D341Med (cell line): ENCODE measurements around the gene PCYT2.

Source experiments
- DNase-seq: peaks from one replicate; pipeline ENCODE4 v3.0.0; 2012; ENCODE audit warnings: low spot score

Gene PCYT2

DNA sequence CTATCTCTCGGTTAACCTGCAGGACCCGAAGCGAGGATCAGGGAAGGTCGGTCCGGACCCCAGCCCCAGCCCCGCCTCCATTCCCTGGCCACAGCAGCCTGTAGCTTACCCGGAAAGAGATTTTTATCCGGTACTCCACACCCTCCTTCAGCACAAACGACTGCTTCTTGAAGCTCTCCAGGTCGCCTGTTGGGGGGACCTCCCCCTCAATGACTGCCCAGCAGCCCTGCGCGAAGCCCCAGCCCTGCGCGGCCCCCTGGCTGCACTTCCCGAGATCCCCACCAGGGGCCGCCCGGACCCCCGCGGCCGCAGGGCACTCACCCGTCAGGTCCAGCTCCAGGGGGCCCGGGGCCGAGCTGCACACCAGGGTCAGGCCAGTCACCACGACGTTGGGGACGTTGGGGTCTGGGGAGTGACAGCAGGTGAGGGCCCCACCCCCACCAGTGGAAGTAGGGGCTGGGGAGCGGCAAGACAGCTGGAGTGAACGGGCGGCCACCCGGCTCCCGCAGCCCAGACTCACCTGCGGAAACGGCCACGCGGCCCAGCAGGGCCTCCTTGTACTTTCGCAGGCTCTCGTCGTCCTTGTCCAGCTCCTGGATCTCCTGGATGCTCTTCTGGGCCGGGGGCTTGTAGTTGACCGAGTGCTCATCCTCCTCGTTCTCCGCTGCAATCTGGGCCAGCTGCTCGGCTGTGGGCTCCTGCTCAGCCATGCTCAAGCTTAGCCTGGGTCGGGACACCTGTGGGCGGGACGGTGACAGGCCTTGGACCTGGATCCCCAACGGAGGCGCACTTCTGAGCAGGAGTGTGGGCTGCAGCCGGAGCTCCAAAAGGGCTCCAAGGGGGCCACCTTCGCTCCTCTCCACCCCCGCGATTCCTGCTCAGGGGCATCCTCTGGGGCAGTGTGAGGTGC lies 41.7 kb downstream of the PCYT2 start:
- DNase-seq: peak; percentile 91

GRCh38 chr17:81868674-81869220 lies 42.5 kb downstream of the PCYT2 start:
- DNase-seq: peak; percentile 57

GRCh38 chr17:81867991-81868673 lies 43.1 kb downstream of the PCYT2 start:
- DNase-seq: peak; percentile 40

DNA sequence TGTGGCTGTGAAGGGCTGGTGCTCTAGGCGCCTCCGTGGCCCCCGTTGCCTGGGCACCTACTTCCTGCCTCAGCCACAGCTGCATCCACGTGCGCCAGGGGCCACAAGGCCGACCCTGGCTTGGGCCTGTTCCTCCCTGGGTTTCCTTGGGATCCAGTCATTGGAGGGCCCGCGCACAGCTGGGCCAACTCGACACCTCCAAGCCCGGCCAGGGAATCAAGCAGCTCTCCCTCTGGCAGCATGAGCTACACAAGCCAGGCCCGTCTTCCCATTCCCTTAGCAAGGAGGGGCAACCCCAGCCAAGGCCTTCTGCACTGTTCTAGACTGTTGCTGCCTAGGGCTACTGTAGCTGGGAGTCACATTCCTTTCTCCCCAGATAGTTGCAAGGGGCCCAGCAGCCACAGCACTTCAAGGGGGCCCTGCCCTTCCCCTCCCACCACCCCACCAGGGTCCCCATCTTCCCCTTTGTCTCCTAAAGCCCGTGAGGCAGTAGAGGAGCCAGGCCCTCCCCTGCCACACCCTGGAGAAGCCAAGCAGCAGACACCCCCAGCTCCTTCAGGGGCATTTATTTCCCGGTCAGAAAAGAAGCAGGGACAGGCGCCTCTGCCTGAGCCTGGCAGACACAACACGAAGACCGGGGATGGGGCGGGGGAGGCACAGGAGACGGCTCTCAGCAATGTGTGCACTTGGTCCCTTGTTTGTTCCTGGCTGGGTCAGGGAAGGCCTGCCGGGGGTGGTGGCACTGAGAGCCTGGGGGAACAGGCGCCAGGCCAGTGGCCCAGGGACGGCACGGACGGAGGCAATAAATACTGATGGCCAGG lies 43.8 kb downstream of the PCYT2 start:
- DNase-seq: peak; percentile 46

DNA sequence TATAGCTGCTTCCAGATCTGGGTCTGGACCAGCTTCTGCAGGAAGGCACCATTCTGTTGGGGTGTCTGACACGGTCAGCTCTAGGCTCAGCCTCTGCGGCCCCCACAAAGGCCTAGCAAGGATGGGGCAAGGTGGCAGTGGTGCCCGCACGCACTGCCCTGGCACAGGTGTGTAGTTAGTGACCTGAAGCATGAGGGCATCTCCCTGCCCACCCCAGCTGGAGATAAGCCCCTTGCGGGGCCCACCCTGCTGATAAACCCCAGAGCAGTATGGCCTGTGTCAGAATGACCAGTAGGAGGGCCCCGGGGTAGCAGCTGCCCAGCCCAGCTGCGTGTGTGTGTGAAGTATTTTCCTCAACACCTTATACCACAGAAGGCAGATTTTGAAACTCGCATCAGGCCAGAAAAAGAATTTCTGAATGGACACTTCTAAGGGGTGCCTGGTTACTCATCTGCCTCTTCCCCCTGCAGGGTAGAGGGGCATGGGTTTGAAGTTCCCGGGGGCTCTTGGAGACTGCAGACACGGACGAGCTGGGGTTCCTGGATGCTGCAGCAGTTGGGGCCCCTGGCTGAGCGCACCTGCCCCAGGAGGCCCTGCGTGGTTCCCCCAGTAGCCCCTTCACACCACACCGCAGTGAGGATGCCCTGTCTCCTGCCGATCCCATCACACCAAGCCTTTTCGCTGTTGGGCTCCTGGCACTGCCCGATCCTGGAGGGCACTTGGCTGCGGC lies 44.6 kb downstream of the PCYT2 start:
- DNase-seq: peak; percentile 31

GRCh38 chr17:81865733-81866439 lies 45.3 kb downstream of the PCYT2 start:
- peak; percentile 31 for DNase-seq

DNA sequence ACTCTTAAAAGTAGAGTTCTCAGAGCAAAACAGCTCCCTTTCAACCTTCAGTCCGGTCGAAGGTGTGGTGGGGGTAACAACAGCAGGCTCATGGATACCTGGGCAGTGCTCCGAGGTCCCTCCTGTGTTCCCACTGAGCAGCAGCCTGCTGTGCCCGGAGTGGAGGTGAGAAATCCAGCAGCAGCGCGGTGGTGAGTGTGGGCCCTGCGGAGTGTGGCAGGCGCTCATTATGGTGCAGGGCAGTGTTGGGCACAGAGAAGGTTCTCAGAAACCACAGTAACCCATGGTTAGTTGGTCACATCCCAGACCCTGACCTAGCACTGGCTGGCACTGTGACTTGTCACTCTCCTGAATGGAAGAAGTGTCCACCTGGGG lies 45.9 kb downstream of the PCYT2 start:
- DNase-seq: peak; percentile 30

GRCh38 chr17:81863833-81864768 lies 47.1 kb downstream of the PCYT2 start:
- no peak for DNase-seq

DNA sequence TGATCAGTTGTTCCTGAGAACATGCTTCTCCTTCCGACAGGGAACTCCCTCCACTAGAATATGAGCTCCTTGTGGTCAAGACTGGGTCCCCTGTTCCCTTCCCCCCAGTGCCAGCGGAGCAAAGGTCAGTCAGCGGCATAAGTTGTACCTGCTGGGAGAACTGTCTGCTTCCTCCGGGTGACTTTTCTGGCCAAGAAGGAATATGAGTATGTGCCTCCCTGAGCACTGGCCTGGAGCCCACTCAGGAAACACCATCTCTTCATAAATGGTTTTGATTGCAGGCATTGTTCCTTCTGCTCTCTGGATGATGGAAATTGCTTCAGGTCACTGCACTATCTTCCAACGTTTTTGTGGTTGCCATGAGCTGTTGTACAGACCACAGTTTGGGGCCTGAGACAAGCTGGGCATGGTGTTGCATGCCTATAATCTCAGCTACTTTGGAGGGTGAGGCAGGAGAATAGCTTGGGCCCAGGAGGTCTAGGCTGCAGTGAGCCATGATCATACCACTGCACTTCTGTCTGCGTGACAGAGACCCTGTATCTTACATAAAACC lies 48.0 kb downstream of the PCYT2 start:
- DNase-seq: no peak

GRCh38 chr17:81860756-81861568 lies 50.2 kb downstream of the PCYT2 start:
- peak; percentile 99 for DNase-seq

GRCh38 chr17:81859906-81860755 lies 51.1 kb downstream of the PCYT2 start, which contains the start of gene P4HB:
TSS of gene P4HB (minus strand) at chr17:81860535. CDS start at chr17:81860471, 64 bp downstream.
- peak; percentile 100 for DNase-seq

GRCh38 chr17:81858967-81859905 lies 52.0 kb downstream of the PCYT2 start:
- DNase-seq: no peak

DNA sequence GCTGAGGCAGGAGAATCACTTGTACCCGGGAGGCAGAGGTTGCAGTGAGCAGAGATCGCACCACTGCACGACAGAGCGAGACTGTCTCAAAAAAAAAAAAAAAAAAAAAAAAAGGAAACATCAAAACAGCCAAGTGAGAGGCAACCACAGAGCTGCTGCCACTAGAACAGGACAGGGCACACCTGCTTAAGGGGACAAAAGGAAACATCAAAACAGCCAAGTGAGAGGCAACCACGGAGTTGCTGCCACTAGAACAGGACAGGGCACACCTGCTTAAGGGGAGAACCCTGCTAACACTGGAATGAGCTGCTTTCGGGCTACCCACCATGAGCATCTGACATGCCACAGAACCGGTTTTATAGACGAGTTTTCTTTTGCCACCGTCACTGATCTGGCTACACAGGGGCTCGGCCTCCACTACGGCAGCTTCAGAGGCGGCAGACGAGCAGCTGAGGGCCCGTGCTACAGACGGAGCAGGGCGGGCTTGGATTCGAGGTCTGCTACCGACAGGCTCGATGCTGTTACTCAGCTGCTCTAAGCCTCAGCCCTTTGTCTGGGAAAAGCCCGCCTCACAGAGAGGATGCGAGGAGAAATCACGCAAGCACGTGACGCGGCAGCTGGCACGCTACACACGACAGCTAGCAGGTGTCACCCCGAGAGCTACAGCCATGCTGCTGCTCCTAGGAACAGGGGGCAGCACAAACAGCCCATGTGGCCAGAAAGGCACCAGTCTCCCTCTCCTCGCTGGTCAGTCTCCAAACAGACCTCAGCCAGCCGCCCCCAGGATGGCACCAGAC lies 52.8 kb downstream of the PCYT2 start:
- DNase-seq: no peak

DNA sequence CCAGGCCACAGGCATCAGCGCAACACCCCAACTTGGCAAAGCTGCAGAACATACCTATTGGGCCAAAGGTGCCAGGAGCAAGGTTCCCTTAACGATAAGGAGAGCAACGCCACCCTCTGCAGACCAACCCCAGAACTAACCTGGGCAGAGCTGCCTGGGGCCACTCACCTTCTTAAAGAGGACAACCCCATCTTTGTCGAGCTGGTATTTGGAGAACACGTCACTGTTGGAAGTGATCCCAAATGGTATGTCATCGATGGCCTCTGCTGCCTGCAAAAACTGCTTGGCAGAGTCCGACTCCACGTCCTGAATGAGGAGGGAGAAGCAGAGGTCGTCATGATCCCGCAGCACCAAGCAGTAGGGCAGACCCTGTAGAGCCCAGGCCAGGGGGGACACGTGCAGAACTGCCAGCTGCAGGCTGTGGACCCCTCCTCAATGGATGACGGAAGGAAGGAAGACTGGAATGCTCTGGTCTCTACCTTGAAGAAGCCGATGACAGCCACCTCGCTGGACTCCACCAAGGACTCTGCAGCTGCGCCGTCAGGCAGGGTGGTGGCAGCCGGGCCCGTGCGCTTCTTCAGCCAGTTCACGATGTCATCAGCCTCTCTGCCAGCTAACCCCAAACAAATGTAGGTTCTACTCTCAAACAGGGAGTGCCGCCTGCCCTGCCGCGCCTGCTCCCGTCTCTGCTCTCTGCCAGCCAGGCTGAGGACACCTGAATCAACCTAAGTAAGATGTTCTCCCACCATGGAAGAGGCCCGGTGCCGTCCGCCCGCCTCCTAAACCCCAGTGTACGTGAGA lies 56.0 kb downstream of the PCYT2 start:
- DNase-seq: no peak

- DNase-seq: no peak
These were observed 59.0 kb downstream of the PCYT2 start for GRCh38 chr17:81852237-81852636.
